H1 (cell line): ENCODE data around the gene TTC27. TPM values are rescaled to one million over a fixed set of nuclear protein-coding genes. Genes with fewer than 3 reads are reported as not detected.

ENCODE experiments used
- ZNF274 ChIP-seq: IDR thresholded peaks from 2 replicates; pipeline ENCODE4 v1.7.0; 2012; ENCODE audit warnings: low read length, borderline replicate concordance; ENCODE audit errors: extremely low read depth
- polyA plus RNA-seq, 7 experiments: library from polyadenylated mRNA; depleted of rRNA in 3 of 7; stranded (reverse) in 5 of 7; unstranded in 2 of 7; fragments of >200 nt in 5 of 7; fragments of 200-250 nt in 2 of 7; gene quantifications; 1 replicate in 5 of 7; 2 replicates in 1 of 7; 4 replicates in 1 of 7; pipeline versions ENCODE4 v1.2.1 to v1.2.3, GENCODE V29; 2011 to 2013; ENCODE audit warnings: missing spikeins in 2 of 7, mixed read lengths in 2 of 7
- total RNA-seq: library from RNA; stranded (reverse); fragmentation: NEBNext Ultra II Directional; extraction: Animal tissue kit (Norgen Biotek cat#: 25700); gene quantifications from 2 replicates; pipeline ENCODE4 v1.2.1, GENCODE V29; 2021

TTC27 gene
- total and polyA plus RNA-seq, 2 of the 8 experiments (the other 6 are each of a cell fraction or from before 2014, with no cell fraction given) = 13.8 to 29.1 TPM

DNA sequence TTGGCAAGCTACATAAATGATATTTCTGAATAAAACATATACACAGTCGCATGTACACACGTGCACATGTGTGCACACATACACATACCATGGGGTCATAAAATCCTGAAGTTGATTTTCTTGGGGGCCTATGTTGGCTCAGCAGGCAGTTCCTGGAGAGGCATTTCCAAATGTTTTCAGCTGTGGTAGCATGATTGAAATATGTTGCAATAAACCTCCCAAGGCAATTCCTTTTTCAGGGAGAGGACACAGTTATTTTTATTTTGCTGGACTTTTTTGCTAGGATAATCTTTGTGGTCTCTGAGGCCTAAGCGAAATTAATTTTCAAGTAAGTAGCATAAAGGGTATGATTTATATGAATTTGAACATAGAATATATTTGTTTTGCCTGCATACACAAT, 192.2 kb downstream of the TTC27 start (continued):
- no peak for TF ChIP-seq ZNF274
